HCEC 1CT (cell line): ENCODE data around the gene CFAP61.
"Not testable (repeated sequence)": the region's sequence is repeated elsewhere in the genome, so short reads cannot be mapped to it uniquely, and the experiment has no call there.

Experiments
- DNase-seq: peaks from one replicate; pipeline ENCODE4 v3.0.0-alpha.2; 2017

Gene CFAP61

GRCh38 chr20:20333866-20334265 lies 281.5 kb downstream of the CFAP61 start:
- no peak for DNase-seq

DNA sequence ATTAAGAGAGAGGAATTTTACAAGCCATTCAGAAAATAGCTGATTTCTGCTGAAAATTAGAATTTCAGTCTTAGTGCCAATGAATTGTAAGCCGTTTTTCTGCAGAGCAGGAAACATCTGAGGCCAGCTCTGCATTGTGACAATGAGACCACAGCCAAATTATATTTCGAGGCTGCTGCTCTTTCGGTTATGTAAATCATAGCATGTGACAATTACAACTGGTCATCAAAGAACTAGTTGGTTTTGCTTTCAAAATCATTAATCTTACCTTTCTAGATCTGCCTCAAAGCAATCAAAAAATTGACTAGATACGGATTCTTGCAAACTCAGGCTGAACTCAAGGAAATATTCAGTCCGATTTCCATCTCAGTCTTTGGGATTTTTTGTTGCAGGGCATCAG lies 282.2 kb downstream of the CFAP61 start:
- DNase-seq = no peak

DNA sequence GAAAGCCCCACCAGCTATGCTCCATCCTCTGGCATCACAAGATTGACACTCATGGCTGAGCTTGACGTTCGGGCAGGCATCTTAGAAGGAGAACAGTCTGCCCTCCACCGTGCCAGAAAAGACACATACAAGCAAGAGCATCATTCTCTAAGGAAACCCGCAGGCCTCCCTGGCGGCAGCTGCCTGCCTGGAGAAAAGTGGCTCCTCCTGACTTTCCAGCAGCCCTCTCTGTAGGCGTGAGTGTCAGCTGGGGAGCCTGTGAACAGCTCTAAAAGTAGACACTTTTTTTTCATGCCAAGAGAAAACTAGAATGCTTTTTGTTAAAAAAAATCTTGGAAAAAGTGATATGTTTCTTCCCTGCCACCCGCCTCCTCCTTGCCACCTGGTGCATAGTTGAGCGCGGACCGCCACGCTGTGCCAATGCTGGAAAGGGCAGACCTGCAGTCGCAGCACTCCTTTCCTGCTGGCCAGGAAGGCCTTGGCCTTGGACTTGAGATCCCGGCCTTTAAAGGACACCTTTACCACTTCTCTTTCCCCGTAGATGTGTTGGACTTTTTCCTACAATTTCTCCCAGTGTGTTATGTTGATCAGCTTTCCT lies 285.9 kb downstream of the CFAP61 start:
- DNase-seq = no peak

- DNase-seq = no peak
These were observed 288.1 kb downstream of the CFAP61 start for GRCh38 chr20:20340443-20340842.

GRCh38 chr20:20341371-20341770 lies 289.0 kb downstream of the CFAP61 start:
- DNase-seq = no peak

DNA sequence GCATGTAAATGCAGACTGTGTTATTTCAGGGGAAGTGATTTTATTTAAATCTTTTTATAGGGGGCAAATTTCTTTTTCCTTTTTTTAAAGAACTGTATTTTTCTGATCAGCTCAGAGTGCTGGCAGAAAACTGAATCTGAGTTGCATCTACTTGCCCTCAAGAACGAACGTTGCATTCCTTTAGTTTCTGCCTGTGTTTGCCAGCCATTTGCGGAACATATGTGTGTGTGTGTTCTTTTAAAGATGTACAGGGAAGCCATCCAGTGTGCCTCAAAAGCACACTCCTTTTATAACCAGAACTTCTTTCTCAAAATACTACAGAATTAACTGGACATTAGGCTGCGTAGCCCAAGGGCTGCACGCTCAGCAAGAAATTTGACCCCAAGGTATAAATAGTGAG lies 289.7 kb downstream of the CFAP61 start:
- DNase-seq = no peak

GRCh38 chr20:20343932-20344331 lies 291.6 kb downstream of the CFAP61 start:
- no peak for DNase-seq

DNA sequence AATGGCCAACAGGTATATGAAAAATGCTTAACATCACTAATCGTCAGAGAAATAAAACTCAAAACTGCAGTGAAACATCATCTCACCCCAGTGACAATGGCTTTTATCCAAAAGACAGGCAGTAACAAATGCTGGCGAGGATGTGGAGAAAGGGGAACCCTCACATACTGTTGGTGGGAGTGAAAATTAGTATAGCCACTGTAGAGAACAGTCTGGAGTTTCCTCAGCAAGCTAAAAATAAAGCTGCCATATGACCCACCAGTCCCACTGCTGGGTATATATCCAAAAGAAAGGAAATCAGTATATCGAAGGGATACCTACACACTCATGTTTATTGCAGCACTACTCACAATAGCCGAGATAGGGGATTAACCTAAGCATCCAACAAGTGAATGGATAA lies 292.1 kb downstream of the CFAP61 start:
- DNase-seq = no peak

- no peak for DNase-seq
These were observed 301.2 kb downstream of the CFAP61 start for GRCh38 chr20:20353576-20353975.

DNA sequence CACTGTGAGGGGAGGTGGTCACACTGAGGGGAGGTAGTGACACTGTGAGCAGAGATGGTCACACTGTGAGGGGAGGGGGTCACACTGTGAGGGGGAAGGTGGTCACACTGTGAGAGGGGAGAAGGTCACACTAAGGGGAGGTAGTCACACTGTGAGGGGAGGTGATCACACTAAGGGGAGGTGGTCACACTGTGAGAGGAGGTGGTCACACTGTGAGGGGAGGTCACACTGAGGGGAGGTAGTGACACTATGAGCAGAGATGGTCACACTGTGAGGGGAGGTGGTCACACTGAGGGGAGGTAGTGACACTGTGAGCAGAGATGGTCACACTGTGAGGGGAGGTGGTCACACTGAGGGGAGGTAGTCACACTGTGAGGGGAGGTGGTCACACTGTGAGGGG lies 303.2 kb downstream of the CFAP61 start:
- DNase-seq = not testable (repeated sequence)

GRCh38 chr20:20358801-20359200 lies 306.5 kb downstream of the CFAP61 start:
- DNase-seq = no peak

GRCh38 chr20:20359628-20360027 lies 307.3 kb downstream of the CFAP61 start:
- DNase-seq = no peak

DNA sequence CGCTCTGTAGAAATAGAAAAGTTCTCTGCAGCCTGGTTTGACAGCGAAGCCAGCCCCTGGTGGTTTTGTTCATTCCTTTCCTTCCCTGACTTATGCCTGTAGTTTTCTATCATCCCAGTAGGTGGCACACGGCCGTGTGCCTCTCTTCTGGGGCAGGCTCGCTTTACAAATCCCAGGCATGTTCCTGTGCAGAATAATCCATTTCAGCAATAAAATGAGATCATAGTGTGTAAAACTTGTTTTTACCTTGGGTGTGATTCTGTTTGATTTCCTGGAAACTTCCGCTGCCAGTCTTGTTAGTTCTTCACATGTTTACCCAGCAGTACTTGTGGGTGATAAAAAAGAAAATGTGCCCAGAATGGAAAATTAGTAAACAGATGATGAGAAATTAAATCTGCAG lies 308.1 kb downstream of the CFAP61 start:
- DNase-seq = peak; percentile 53

GRCh38 chr20:20362774-20363433 lies 310.6 kb downstream of the CFAP61 start:
- no peak for DNase-seq

- DNase-seq = no peak
These were observed 311.1 kb downstream of the CFAP61 start for GRCh38 chr20:20363434-20363798.

DNA sequence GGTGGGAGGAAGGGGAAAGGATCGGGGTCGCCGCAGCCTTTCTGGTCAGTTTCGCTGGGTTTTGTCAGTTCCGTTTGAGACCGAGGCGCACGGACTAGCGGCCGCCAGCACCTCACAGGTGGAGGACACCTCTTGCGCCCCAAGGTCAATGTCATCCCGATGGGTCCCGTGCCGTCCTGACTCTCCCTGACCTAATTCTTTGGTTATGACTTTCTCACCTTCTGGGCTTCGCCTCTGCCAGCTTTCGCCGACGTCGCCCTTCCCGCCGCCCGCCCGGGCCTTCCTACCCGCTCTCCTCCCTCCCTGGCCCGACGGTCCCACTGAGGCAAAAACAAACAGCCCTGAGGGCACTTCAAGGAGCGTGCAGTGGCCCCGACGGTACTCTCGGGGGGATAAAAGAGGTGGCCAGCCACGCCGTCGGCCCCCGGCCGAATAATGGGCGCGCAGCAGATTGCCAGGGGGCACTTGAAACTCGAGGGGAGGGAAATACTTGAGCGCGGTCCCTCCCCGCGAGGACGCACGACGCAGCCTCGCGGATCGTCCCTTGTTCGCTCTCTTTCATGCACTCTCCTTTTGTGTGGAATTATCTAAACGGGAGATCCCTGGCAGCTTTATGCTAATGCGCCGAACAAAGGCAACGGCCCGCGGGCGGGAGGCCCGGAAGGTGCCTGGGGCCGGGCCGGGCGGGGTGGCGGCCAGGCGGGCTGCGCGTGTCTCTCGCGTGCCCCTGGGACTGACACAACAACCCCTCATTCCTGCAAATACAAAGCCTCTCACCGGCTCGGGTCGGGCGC lies 311.7 kb downstream of the CFAP61 start:
- DNase-seq = no peak

DNA sequence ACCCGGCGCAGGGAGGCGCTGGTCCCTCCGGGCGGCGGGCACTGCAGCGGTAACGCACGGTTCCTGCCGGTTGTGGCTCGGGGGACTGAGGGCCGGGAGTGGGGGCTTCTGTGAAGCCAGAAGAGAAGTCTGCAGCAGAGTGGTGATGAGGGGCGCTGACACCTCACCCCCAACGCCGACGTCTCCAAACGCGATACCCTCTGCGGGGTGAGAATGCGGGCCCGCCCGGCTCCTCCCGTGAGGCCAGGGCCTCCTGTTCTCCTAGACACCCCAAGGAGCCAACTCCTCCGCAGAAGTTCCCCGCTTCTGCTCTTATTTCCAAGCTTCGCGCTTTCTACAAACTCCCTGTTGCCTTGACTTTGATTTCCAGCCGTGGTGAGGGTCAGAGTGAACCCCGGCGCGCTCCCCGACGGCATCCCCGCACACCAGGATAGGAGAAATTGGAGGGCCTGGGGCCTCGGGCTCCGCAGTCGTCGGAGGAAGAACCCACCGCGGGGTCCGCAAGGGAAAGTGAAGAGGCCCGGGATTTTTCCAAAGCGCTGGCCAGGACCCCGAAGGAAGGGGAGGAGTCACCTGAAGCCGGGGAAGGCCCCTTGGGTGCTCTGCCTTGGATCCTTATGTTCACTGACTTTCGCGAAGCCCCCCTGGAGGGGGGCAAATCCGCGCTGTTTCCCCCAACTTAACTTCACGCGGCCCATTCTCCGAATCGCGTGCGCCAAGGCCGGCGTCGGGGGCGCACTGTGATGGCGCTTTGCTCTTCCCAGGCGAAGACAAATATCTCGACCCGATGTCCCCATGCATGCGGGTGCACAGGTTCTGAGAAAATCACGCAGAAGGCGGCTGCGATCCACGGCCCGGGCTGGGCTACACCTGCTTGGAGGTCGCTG lies 312.5 kb downstream of the CFAP61 start:
- DNase-seq = no peak

DNA sequence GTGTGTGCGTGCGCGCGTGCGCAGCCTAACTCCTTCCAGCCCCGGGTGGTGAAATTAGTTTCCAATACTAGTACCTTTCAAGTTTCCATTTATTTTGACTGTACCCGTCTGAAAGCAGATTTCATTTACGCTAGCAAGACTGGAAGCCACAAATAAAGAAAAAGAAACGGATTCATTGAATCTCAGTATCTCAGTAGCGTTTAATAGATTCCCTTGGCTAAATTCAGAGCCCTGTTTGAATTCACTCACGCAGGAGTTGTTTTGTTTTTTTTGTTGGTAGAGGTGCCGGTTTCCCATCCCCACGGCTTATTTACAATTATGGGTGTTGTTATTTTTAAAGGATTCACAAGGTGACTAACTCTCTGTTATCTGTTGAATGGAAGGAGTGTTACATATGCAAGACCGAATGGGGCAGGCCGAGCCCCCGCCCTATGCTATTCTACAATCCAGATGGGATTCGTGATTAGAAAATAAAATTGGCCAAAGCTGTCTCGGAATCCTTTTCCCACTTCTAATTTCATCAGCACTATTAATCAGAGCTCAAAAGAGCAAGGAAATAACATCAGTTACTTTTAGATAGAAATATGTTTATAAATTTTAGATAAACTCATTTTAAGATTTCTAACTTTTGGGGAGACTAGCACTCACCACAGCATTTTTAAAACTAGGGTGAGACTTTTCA lies 313.3 kb downstream of the CFAP61 start:
- DNase-seq = no peak

GRCh38 chr20:20366551-20366875 lies 314.2 kb downstream of the CFAP61 start:
- DNase-seq = no peak

DNA sequence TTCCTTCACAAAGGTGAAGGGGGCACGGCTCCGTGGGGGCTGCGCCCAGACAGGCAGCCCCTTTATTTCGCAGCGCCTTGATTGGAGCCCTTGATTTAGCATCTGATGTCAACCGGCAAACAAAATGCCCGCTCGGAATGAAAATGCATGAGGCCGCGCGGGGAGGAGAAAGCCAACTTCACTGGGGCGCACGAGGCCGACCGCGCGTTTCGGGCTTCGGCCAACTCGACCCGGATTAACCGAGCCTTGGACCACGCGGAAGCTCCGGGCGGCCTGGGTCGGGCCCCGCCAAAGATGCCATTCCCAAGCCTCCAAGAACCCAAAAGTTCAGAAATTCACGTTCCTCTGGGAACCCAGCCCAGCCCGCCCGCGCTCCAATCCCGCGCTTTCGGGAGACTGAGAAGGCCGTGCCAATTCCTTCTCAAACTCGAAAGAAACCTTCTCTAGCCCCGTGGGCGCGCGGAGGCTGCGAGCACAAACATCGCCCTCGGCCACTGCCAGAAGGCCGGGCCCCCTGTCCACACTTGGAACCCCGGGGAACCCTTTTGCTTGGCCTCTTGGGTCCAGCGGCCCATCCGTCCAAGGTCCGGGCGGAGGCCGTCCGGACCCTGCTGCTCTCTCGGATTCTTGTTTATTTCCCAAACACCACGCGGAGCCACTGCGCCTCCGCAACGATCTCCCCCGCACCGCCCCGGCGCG lies 314.7 kb downstream of the CFAP61 start:
- DNase-seq = no peak

GRCh38 chr20:20367575-20368417 lies 315.5 kb downstream of the CFAP61 start, which contains the start of gene INSM1:
Gene INSM1, plus strand, starts transcription at chr20:20368104. Its CDS starts 164 bp downstream, at chr20:20368268.
- no peak for DNase-seq
